Activated CD8-positive, alpha-beta T cell treated with anti-CD3 and anti-CD28 coated beads, Interleukin-2, amount 10 ng/mL, durations not matched to agents 7 days and 5 days (primary cell): ENCODE measurements around the gene EIF4E2. TPM values are rescaled to one million over a fixed set of nuclear protein-coding genes. Genes with fewer than 3 reads are reported as not detected.
"Not testable (repeated sequence)": the region's sequence is repeated elsewhere in the genome, so short reads cannot be mapped to it uniquely, and the experiment has no call there.

ENCODE experiments used
- ATAC-seq: fragments of 150-1000 bp; cut with Tn5 transposase; one replicate; pipeline ENCODE4 v1.10.0; 2021; ENCODE audit warnings: moderate library complexity
- CTCF ChIA-PET: fragments of 350-600 bp; sonication (Branson Sonifier 250); formaldehyde crosslinking; loops from one replicate; lab custom pipeline; 2021; ENCODE audit warnings: antibody characterized with exemption; lab: Charles Lee
- POLR2A ChIA-PET: fragments of 350-600 bp; sonication (Branson Sonifier 250); formaldehyde crosslinking; loops from one replicate; lab custom pipeline; 2021; ENCODE audit warnings: antibody characterized with exemption; lab: Charles Lee
- DNase-seq: peaks from one replicate; pipeline ENCODE4 v3.0.0-alpha.2; 2020
- H3K27ac Mint-ChIP-seq: one replicate; pipeline ENCODE4 v1.8.0; 2021; ENCODE audit warnings: mild to moderate bottlenecking, mixed read lengths
- H3K27me3 Mint-ChIP-seq: one replicate; pipeline ENCODE4 v1.8.0; 2021; ENCODE audit warnings: low read depth, mixed read lengths
- H3K36me3 Mint-ChIP-seq: one replicate; pipeline ENCODE4 v1.8.0; 2021; ENCODE audit warnings: low read depth, mixed read lengths
- H3K4me1 Mint-ChIP-seq: one replicate; pipeline ENCODE4 v1.8.0; 2021; ENCODE audit warnings: low read depth, mixed read lengths
- H3K4me3 Mint-ChIP-seq: one replicate; pipeline ENCODE4 v1.8.0; 2021; ENCODE audit warnings: mild to moderate bottlenecking, mixed read lengths
- H3K9me3 Mint-ChIP-seq: one replicate; pipeline ENCODE4 v1.8.0; 2022; ENCODE audit warnings: mixed read lengths; ENCODE audit not compliant: insufficient read depth
- total RNA-seq, 2 experiments: library from RNA; stranded (reverse); gene quantifications; one replicate each; pipeline ENCODE4 v1.2.3, GENCODE V29; 2021

EIF4E2 gene
- total RNA-seq, 2 experiments from 2014 or later = 68.5 to 76.7 TPM

DNA sequence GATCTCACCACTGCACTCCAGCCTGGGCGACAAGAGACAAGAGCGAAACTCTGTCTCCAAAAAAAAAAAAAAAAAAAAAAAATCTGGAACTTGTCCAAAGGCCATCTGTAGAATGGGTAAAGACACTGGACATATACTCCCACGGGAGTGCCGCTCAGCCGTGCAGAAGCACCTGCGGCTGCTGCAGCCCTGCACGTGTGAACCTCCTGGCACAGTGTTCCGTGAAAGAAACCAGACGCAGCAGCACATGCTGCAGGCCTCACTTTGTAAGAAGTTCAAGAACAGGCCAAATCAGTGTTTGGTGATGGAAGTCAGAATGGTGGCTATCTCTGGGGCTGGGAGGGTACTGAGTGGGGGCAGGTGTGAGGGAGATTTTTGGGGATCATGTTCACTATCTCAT, 18.1 kb upstream of the EIF4E2 start:
- Mint-ChIP-seq H3K9me3 (no peaks in the 10 kb centered on the region), H3K36me3 (no peaks in the 10 kb centered on the region), H3K27me3 (peaks cover 11% of the 10 kb centered on the region), H3K27ac (no peak overlapping the region), H3K4me3 (no peak overlapping the region), H3K4me1 (peaks cover 12% of the 10 kb centered on the region)
- ChIA-PET CTCF (interaction anchor here (2.6 kb wide), 1 partner anchor 10 kb away, joined by 10 read pairs; no protein-coding TSS in a partner anchor), POLR2A (no interaction called here)
- ATAC-seq = no peak
- DNase-seq = no peak

DNA sequence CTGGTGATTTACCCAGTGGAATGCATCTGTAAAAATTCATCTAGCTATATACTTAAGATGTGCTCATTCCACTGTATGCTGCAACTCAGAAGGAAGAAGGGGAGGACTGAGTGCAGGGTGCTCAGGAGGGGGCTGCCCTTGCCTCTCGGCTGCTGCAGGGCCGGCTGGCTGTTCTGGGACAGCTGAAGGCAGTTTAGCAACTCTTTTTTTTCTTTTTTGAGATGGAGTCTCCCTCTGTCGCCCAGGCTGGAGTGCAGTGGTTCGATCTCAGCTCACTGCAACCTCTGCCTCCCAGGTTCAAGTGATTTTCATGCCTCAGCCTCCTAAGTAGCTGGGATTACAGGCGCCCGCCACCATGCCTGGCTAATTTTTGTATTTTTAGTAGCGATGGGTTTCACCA, 17.7 kb upstream of the EIF4E2 start:
- ATAC-seq, H3K27me3 Mint-ChIP-seq, H3K9me3 Mint-ChIP-seq, DNase-seq, H3K36me3 Mint-ChIP-seq, H3K4me3 Mint-ChIP-seq, H3K27ac Mint-ChIP-seq, POLR2A ChIA-PET: not testable (repeated sequence)
- H3K4me1 Mint-ChIP-seq = peaks cover 12% of the 10 kb centered on the region
- CTCF ChIA-PET = interaction anchor here (2.6 kb wide), 1 partner anchor 11 kb away, joined by 10 read pairs; no protein-coding TSS in a partner anchor

DNA sequence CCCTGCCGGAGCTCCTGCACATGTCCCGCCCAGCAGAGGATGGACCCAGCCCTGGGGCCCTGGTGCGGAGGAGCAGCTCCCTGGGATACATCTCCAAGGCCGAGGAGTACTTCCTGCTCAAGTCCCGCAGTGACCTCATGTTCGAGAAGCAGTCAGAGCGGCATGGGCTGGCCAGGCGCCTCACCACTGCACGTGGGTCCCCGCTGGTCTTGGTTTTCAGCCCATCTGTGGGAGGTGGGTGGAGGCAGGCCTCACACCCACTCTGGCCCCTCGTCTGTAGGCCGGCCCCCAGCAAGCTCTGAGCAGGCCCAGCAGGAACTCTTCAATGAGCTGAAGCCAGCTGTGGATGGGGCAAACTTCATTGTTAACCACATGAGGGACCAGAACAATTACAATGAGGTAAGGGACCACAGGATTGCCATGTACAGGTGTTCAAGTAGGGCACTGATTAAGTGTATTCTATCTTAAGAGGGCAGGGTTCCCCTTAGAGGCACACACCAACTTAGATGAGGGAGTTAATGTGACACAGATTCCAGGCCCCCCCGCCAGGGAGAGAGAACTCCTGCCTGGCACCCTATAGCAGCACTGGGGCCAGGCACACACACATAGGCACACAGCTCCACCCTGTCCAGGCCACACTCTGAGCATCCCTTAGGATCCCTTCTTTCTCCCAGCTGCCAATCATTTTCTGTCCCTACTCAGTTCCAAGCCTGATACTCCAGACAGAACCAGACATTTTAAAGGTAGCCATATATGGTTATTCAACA, 16.4 kb upstream of the EIF4E2 start:
- DNase-seq (no peak), ATAC-seq (no peak)
- no peak overlapping the region for H3K27ac Mint-ChIP-seq
- ChIA-PET CTCF (no interaction called here), POLR2A (interaction anchor here (1.3 kb wide), 1 partner anchor 9 kb away, joined by 3 read pairs; no protein-coding TSS in a partner anchor)
- H3K9me3 Mint-ChIP-seq = no peaks in the 10 kb centered on the region
- H3K27me3 Mint-ChIP-seq = peaks cover 9% of the 10 kb centered on the region
- H3K4me1 Mint-ChIP-seq = peaks cover 13% of the 10 kb centered on the region
- no peaks in the 10 kb centered on the region for H3K36me3 Mint-ChIP-seq
- no peak overlapping the region for H3K4me3 Mint-ChIP-seq

DNA sequence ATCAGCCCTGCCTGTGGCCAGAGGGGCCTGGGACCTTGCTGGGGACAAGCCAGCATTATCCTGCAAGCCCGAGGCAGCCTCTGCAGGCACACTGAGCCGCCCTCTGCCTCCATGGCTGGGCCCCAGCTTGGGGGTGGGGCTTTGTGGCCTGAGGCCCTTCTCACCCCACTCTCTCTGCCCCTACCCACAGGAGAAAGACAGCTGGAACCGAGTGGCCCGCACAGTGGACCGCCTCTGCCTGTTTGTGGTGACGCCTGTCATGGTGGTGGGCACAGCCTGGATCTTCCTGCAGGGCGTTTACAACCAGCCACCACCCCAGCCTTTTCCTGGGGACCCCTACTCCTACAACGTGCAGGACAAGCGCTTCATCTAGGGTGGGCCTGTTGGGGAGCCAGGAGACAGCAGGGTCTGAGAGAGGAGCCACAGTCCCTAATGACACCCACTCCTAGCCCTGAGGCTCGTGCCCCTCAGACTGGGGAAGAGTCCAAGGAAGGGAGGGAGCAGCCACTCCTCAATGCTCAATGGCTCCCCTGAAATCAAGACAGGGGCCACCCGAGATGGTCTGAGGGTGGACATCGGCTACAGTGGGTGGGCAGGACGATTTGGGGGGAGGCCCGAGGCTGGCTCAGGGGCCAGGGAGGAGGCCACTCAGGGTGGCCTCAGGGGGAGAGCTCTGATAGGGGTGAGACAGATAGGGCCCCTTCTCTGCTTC, 15.4 kb upstream of the EIF4E2 start:
- H3K27ac Mint-ChIP-seq = no peak overlapping the region
- H3K4me3 Mint-ChIP-seq = no peak overlapping the region
- no peaks in the 10 kb centered on the region for H3K36me3 Mint-ChIP-seq
- H3K9me3 Mint-ChIP-seq = no peaks in the 10 kb centered on the region
- ATAC-seq (no peak), DNase-seq (no peak)
- peaks cover 12% of the 10 kb centered on the region for H3K4me1 Mint-ChIP-seq
- POLR2A ChIA-PET = no interaction called here
- CTCF ChIA-PET = no interaction called here
- H3K27me3 Mint-ChIP-seq = peaks cover 9% of the 10 kb centered on the region

DNA sequence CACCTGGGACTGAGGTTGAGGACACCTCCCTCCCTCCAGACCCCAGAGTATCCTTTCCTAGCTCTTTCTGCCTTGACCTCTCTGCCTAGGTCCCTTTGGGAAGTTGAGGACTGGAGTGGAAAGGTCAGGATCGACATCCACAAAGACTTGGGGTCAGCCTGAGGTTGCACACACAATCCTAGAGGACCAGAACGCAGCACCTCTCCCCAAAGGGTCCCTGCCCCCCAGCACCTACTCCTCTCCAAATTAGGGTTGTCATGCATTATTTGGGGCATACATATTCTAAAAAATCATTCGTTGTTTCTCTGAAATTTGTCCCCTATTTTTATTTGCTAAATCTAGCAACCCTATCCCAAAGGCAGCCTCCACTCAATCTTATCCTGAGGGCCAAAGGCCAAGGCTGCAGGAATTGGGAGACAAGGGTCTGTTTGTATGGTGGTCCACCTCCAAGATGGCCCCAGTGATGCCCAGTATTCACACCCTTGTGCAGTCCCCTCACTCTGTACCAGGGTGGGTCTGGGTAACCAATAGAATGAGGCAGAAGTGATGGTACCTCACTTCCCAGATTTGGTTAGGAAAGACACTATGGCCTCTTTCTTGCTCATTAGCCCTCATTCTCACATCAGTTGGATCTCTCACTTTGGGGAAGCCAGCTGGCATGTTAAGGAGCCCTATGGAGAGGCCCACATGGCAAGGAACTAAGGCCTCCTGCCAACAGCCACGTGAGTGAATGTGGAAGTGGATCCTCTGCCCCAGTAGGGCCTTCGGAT, 14.5 kb upstream of the EIF4E2 start:
- Mint-ChIP-seq H3K9me3 (no peaks in the 10 kb centered on the region), H3K4me3 (no peak overlapping the region), H3K27ac (no peak overlapping the region), H3K4me1 (peaks cover 12% of the 10 kb centered on the region), H3K36me3 (no peaks in the 10 kb centered on the region), H3K27me3 (peaks cover 9% of the 10 kb centered on the region)
- CTCF ChIA-PET = no interaction called here
- POLR2A ChIA-PET = no interaction called here
- DNase-seq (no peak), ATAC-seq (no peak)

DNA sequence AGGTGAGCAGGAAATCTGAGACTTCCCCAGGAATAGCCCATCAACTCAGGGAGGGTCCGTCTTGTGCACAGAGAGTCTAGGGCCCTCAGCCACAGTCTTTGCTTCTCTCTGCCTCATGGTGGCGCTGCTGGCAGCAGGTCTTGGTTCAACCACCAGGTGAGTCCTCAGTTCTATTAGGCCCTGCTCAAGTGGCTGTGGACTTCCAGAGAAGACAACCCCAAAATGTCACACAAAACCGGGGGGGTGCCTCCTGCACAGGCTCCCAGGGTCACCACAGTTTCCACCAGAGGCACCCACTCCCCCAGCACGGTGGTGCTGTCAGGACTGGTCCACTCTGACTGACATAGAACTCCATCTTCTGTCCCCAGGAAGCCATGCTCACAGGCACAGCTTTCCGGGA, 13.4 kb upstream of the EIF4E2 start:
- DNase-seq (no peak), ATAC-seq (no peak)
- peaks cover 9% of the 10 kb centered on the region for H3K27me3 Mint-ChIP-seq
- POLR2A ChIA-PET = interaction anchor here (0.7 kb wide), 1 partner anchor 88 kb away, joined by 3 read pairs; no protein-coding TSS in a partner anchor
- H3K4me1 Mint-ChIP-seq = peaks cover 12% of the 10 kb centered on the region
- no peaks in the 10 kb centered on the region for H3K36me3 Mint-ChIP-seq
- no peaks in the 10 kb centered on the region for H3K9me3 Mint-ChIP-seq
- no peak overlapping the region for H3K27ac Mint-ChIP-seq
- no peak overlapping the region for H3K4me3 Mint-ChIP-seq
- CTCF ChIA-PET = interaction anchor here (0.9 to 1.0 kb wide), 2 partner anchors 9 to 11 kb away, joined by 3 to 4 read pairs; no protein-coding TSS in a partner anchor

DNA sequence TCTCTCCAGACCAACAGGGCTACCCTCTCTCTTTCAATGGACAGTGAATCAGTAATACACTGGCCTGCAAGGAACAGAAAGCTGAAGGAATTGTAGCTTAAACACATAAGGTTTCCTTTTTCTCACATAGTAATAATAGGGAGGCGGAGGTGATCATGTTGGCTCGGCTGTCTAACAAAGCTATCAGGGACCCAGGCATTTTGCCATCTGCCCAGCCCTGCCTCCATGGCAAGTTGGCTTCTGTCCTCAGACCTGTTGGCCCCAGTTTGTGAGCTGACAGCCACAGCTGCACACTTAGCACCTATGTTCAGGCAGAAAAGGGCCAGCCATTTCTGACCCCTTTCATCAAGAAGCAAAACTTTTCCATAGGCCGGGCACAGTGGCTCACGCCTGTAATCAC, 13.0 kb upstream of the EIF4E2 start:
- Mint-ChIP-seq H3K4me3 (no peak overlapping the region), H3K4me1 (peaks cover 12% of the 10 kb centered on the region), H3K9me3 (no peaks in the 10 kb centered on the region), H3K36me3 (no peaks in the 10 kb centered on the region), H3K27ac (no peak overlapping the region), H3K27me3 (peaks cover 9% of the 10 kb centered on the region)
- ATAC-seq (no peak), DNase-seq (no peak)
- ChIA-PET CTCF (interaction anchor here (0.9 to 1.0 kb wide), 2 partner anchors 9 to 10 kb away, joined by 3 to 4 read pairs; no protein-coding TSS in a partner anchor), POLR2A (interaction anchor here (0.7 kb wide), 1 partner anchor 88 kb away, joined by 3 read pairs; no protein-coding TSS in a partner anchor)

DNA sequence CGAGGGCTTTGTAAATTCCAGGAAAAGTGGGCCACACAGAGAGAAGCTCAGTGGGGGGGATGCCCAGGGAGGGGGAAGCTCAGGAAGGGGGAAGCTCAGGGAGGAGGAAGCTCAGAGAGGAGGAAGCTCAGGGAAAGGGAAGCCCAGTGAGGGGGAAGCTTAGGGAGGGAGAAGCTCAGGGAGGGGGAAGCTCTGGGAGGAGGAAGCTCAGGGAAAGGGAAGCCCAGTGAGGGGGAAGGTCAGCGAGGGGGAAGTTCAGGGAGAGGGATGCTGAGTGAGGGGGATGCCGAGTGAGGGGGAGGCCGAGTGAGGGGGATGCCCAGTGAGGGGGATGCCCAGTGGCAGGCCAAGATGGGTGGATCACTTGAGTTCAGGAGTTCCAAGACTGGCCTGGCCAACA, 11.8 kb upstream of the EIF4E2 start:
- ChIA-PET POLR2A (interaction anchor here (0.8 kb wide), 1 partner anchor 9 kb away, joined by 3 read pairs; no protein-coding TSS in a partner anchor), CTCF (no interaction called here)
- H3K4me1 Mint-ChIP-seq = peaks cover 12% of the 10 kb centered on the region
- H3K9me3 Mint-ChIP-seq = no peaks in the 10 kb centered on the region
- no peak overlapping the region for H3K27ac Mint-ChIP-seq
- no peak for ATAC-seq
- DNase-seq = no peak
- H3K27me3 Mint-ChIP-seq = peaks cover 9% of the 10 kb centered on the region
- H3K36me3 Mint-ChIP-seq = no peaks in the 10 kb centered on the region
- no peak overlapping the region for H3K4me3 Mint-ChIP-seq

DNA sequence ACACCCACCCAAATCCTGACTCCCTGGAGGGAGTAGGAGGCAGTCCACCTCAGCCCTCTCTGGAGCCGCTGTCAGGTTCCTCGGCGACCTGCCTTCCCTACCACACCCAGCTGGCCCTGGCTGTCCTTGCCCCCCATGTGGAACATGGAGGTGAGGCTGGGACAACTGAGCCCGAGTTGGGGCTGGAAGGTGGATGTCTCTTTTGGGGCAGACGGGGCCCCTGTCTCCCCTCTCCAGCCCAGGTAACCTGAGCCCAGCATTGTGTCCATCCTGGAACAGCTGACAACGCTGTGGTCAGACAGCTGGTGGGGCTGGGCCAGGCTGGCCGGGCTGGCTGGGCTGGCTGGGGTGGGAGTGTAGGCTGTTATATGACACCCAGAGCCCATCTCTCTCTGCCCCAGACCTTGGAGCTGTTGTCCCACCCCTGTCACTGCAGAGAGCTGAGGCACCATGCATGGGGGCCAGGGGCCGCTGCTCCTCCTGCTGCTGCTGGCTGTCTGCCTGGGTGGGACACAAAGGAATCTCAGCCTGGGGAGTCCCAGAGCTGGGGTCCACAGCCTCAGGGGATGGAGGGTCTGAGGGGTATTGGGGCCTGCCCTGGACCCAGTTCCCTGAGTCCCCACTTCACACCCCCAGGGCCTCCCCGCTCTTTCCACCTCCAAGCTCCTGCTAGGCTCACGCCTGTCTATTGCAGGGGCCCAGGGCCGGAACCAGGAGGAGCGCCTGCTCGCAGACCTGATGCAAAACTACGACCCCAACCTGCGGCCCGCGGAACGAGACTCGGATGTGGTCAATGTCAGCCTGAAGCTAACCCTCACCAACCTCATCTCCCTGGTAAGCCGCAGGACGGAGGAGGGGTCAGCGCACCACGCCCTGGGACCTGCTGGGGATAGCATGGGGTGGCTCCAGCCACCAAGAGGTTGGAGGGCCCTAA, 10.9 kb upstream of the EIF4E2 start, which contains the start of gene CHRNG:
Gene CHRNG, plus strand, starts transcription at position 395 of the 934 bp plus-strand sequence. Its CDS starts 56 bp downstream, at position 451.
- Mint-ChIP-seq H3K4me3 (no peak within 1 kb of the TSS), H3K36me3 (no peaks in the 10 kb centered on the region), H3K4me1 (peaks cover 12% of the 10 kb centered on the region), H3K27me3 (peaks cover 9% of the 10 kb centered on the region), H3K9me3 (no peaks in the 10 kb centered on the region), H3K27ac (no peak within 1 kb of the TSS)
- POLR2A ChIA-PET = interaction anchor here (0.8 kb wide), 1 partner anchor 8 kb away, joined by 3 read pairs; no protein-coding TSS in a partner anchor
- CTCF ChIA-PET = no interaction called here
- ATAC-seq (no peak), DNase-seq (no peak)

DNA sequence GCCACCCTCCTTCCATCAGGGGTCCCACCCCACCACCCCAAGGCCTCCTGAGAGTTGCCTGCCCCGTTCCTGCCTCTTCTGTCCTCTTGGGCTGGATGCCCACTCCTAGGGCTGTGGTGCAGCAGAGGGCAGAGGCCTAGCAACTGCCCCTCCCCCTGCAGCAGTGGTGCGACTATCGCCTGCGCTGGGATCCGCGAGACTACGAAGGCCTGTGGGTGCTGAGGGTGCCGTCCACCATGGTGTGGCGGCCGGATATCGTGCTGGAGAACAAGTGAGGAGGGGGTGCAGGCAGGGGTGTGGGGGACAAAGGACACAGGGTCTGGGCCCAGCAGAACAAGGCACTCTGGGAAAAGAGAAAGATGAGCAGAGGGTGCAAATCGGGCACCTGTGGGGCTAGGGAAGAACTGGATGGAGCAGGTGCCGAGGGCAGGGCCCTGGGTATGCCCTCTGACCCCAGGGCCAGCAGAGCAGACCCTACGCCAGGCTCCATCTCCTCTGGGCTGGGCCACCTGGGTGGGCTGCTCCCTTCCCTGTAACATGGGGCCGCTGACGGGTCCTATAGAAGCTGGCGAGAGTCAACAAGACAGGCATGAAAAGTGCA, 9.9 kb upstream of the EIF4E2 start:
- Mint-ChIP-seq H3K4me3 (no peak overlapping the region), H3K27ac (no peak overlapping the region), H3K36me3 (peaks cover 1% of the 10 kb centered on the region), H3K9me3 (no peaks in the 10 kb centered on the region), H3K27me3 (peaks cover 9% of the 10 kb centered on the region), H3K4me1 (peaks cover 12% of the 10 kb centered on the region)
- ATAC-seq (no peak), DNase-seq (no peak)
- POLR2A ChIA-PET = interaction anchor here (0.6 kb wide), 1 partner anchor 122 kb away, joined by 3 read pairs; no protein-coding TSS in a partner anchor
- CTCF ChIA-PET = no interaction called here
